H9 (cell line): ENCODE data around the gene STAB1. TPM values are rescaled to one million over a fixed set of nuclear protein-coding genes. Genes with fewer than 3 reads are reported as not detected.

Source experiments
- DNase-seq: peaks from one replicate; pipeline ENCODE4 v3.0.0-alpha.2; 2017
- H2AFZ ChIP-seq: one replicate; pipeline ENCODE4 v1.6.1; 2013; ENCODE audit warnings: mild to moderate bottlenecking, low read length, control low read depth, moderate library complexity
- H2AK5ac ChIP-seq: 2 replicates; pipeline ENCODE4 v1.6.1; 2013; ENCODE audit warnings: low read length, control low read depth, mixed read lengths; ENCODE audit not compliant: insufficient read length
- H2BK120ac ChIP-seq: one replicate; pipeline ENCODE4 v1.6.1; 2013; ENCODE audit warnings: low read depth, mild to moderate bottlenecking, low read length, control low read depth, inconsistent platforms; ENCODE audit not compliant: poor library complexity, severe bottlenecking
- H2BK12ac ChIP-seq: 2 replicates; pipeline ENCODE4 v1.6.1; 2013; ENCODE audit warnings: low read length, control low read depth, mixed read lengths, low read depth; ENCODE audit not compliant: insufficient read length
- H2BK15ac ChIP-seq: 2 replicates; pipeline ENCODE4 v1.6.1; 2013; ENCODE audit warnings: low read depth, low read length, control low read depth
- H2BK20ac ChIP-seq: one replicate; pipeline ENCODE4 v1.6.1; 2013; ENCODE audit warnings: low read depth, mild to moderate bottlenecking, low read length, control low read depth, inconsistent platforms; ENCODE audit not compliant: poor library complexity, severe bottlenecking
- H2BK5ac ChIP-seq: 2 replicates; pipeline ENCODE4 v1.6.1; 2013; ENCODE audit warnings: low read length, control low read depth, mixed read lengths; ENCODE audit not compliant: insufficient read length
- H3K14ac ChIP-seq: 2 replicates; pipeline ENCODE4 v1.6.1; 2013; ENCODE audit warnings: low read length, control low read depth; ENCODE audit not compliant: insufficient read depth
- H3K18ac ChIP-seq: 2 replicates; pipeline ENCODE4 v1.6.1; 2013; ENCODE audit warnings: low read depth, mild to moderate bottlenecking, mixed read lengths, low read length, control low read depth; ENCODE audit not compliant: insufficient read length
- H3K23ac ChIP-seq: 2 replicates; pipeline ENCODE4 v1.6.1; 2013; ENCODE audit warnings: low read length, control low read depth, mixed read lengths, low read depth; ENCODE audit not compliant: insufficient read length
- H3K23me2 ChIP-seq: 2 replicates; pipeline ENCODE4 v1.6.1; 2013; ENCODE audit warnings: low read depth, mild to moderate bottlenecking, mixed read lengths, low read length, control low read depth; ENCODE audit not compliant: insufficient read length, poor library complexity, severe bottlenecking
- H3K27ac ChIP-seq: 2 replicates; pipeline ENCODE4 v1.5.1; 2013; ENCODE audit warnings: low read length, control low read depth, mixed read lengths, low read depth; ENCODE audit not compliant: insufficient read length
- H3K27me3 ChIP-seq: 2 replicates; pipeline ENCODE4 v1.6.1; 2013; ENCODE audit warnings: low read length, control low read depth, inconsistent platforms; ENCODE audit not compliant: insufficient read depth
- H3K4ac ChIP-seq: 2 replicates; pipeline ENCODE4 v1.6.1; 2013; ENCODE audit warnings: low read depth, mild to moderate bottlenecking, control low read depth, inconsistent platforms, low read length, moderate library complexity
- H3K4me1 ChIP-seq: 2 replicates; pipeline ENCODE4 v1.6.1; 2013; ENCODE audit warnings: low read length, control low read depth, inconsistent platforms; ENCODE audit not compliant: insufficient read depth
- H3K4me2 ChIP-seq: 2 replicates; pipeline ENCODE4 v1.6.1; 2013; ENCODE audit warnings: low read length, control low read depth, mixed read lengths; ENCODE audit not compliant: insufficient read length, insufficient read depth
- H3K56ac ChIP-seq: 2 replicates; pipeline ENCODE4 v1.6.1; 2013; ENCODE audit warnings: low read depth, mild to moderate bottlenecking, mixed read lengths, low read length, control low read depth; ENCODE audit not compliant: insufficient read length
- H3K79me1 ChIP-seq: 2 replicates; pipeline ENCODE4 v1.6.1; 2013; ENCODE audit warnings: low read depth, mild to moderate bottlenecking, moderate library complexity, low read length, control low read depth, inconsistent platforms; ENCODE audit not compliant: insufficient read depth, poor library complexity, severe bottlenecking
- H3K79me2 ChIP-seq: 2 replicates; pipeline ENCODE4 v1.6.1; 2013; ENCODE audit warnings: low read length, control low read depth, inconsistent platforms; ENCODE audit not compliant: insufficient read depth
- H3K9ac ChIP-seq: 2 replicates; pipeline ENCODE4 v1.6.1; 2013; ENCODE audit warnings: low read length, control low read depth, mixed read lengths; ENCODE audit not compliant: insufficient read length; ENCODE audit errors: extremely low read depth
- H3K9me3 ChIP-seq: one replicate; pipeline ENCODE4 v1.6.1; 2013; ENCODE audit warnings: low read depth, low read length, inconsistent platforms; ENCODE audit not compliant: control insufficient read depth
- H3T11ph ChIP-seq: one replicate; pipeline ENCODE4 v1.6.1; 2013; ENCODE audit warnings: mild to moderate bottlenecking, low read length, control low read depth, inconsistent platforms
- H4K20me1 ChIP-seq: one replicate; pipeline ENCODE4 v1.6.1; 2013; ENCODE audit not compliant: control insufficient read depth, insufficient read length, insufficient read depth
- H4K5ac ChIP-seq: 2 replicates; pipeline ENCODE4 v1.6.1; 2013; ENCODE audit warnings: low read depth, mild to moderate bottlenecking, mixed read lengths, low read length, control low read depth; ENCODE audit not compliant: insufficient read length
- H4K8ac ChIP-seq: replicated peaks from 2 replicates; pipeline ENCODE4 v1.6.1; 2013; ENCODE audit warnings: low read length, control low read depth, mixed read lengths, low read depth; ENCODE audit not compliant: insufficient read length
- H4K91ac ChIP-seq: 2 replicates; pipeline ENCODE4 v1.6.1; 2013; ENCODE audit warnings: low read depth, mild to moderate bottlenecking, moderate library complexity, mixed read lengths, low read length, control low read depth; ENCODE audit not compliant: insufficient read length
- H3K27ac Mint-ChIP-seq, 3 experiments: 2 replicates in 2 of 3; 3 replicates in 1 of 3; pipeline ENCODE4 v1.8.0; 2020 to 2021; ENCODE audit warnings: mixed read lengths in 3 of 3, mild to moderate bottlenecking in 1 of 3, moderate library complexity in 1 of 3
- H3K27me3 Mint-ChIP-seq: 2 replicates; pipeline ENCODE4 v1.8.0; 2021; ENCODE audit warnings: low read depth, mild to moderate bottlenecking, moderate library complexity, mixed read lengths
- H3K36me3 Mint-ChIP-seq, 3 experiments: 2 replicates in 2 of 3; 3 replicates in 1 of 3; pipeline ENCODE4 v1.8.0; 2020 to 2021; ENCODE audit warnings: low read depth in 3 of 3, mixed read lengths in 3 of 3; ENCODE audit not compliant: insufficient read depth in 1 of 3
- H3K4me1 Mint-ChIP-seq, 2 experiments: 2 replicates each; pipeline ENCODE4 v1.8.0; 2020; ENCODE audit warnings: mixed read lengths in 2 of 2
- H3K4me3 Mint-ChIP-seq, 2 experiments: 2 replicates in 1 of 2; 3 replicates in 1 of 2; pipeline ENCODE4 v1.8.0; 2020 to 2021; ENCODE audit warnings: mild to moderate bottlenecking in 2 of 2, mixed read lengths in 2 of 2, moderate library complexity in 1 of 2
- H3K9me3 Mint-ChIP-seq, 2 experiments: 2 replicates in 1 of 2; 3 replicates in 1 of 2; pipeline ENCODE4 v1.8.0; 2020; ENCODE audit warnings: mild to moderate bottlenecking in 2 of 2, mixed read lengths in 2 of 2, moderate library complexity in 1 of 2
- WGBS: extraction: QIAGEN DNeasy Blood & Tissue Kit; methylation state at CpG from one replicate; pipeline ENCODE4 v1.1.7; 2013; ENCODE audit warnings: missing lambda C conversion rate, low lambda C conversion rate, mixed read lengths; ENCODE audit not compliant: insufficient read length; ENCODE audit errors: extremely low coverage; 5-methylcytosine and 5-hydroxymethylcytosine counted together
- total RNA-seq: library from RNA; stranded (reverse); gene quantifications from 2 replicates; pipeline ENCODE4 v1.2.1, GENCODE V29; 2021
- TF ChIP-seq, protein P1 (sequence below): fragments of 200-600 bp; sonication (generic); conservative IDR thresholded peaks from 3 replicates; pipeline ENCODE4 v1.8.0; 2021; ENCODE audit warnings: antibody characterized with exemption, mild to moderate bottlenecking

Gene STAB1
- total RNA-seq, 1 experiment from 2014 or later: 1.5 TPM

DNA sequence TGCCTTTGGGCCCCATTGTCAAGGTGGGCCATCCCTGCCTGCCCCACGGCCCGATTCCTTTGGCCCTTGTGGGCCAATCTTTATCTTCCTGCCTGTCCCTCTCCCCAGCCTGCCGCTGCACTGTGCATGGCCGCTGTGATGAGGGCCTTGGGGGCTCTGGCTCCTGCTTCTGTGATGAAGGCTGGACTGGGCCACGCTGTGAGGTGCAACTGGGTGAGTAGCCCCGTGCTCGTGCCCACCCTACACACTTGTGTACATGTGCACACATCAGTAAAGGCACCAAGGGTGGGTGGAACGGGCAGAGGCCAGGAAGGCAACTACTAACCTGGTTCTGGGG, 26.3 kb downstream of the STAB1 start:
- Histone ChIP-seq H3K4me2 (no peak overlapping the region), H4K91ac (no peak overlapping the region), H2AFZ (no peak overlapping the region), H4K5ac (no peak overlapping the region), H3T11ph (no peak overlapping the region), H4K8ac (no peak overlapping the region), H3K79me2 (no peaks in the 10 kb centered on the region), H3K9me3 (no peaks in the 10 kb centered on the region), H2BK12ac (no peak overlapping the region), H3K27me3 (no peaks in the 10 kb centered on the region), H2AK5ac (no peak overlapping the region), H4K20me1 (peaks cover 3% of the 10 kb centered on the region), H3K14ac (no peak overlapping the region), H2BK5ac (no peak overlapping the region), H3K4ac (no peak overlapping the region), H3K56ac (no peak overlapping the region), H2BK120ac (no peak overlapping the region), H2BK20ac (no peak overlapping the region), H3K4me1 (no peaks in the 10 kb centered on the region), H3K27ac (no peak overlapping the region), H2BK15ac (no peak overlapping the region), H3K79me1 (no peaks in the 10 kb centered on the region), H3K23ac (no peak overlapping the region), H3K18ac (no peak overlapping the region), H3K23me2 (no peaks in the 10 kb centered on the region), H3K9ac (no peak overlapping the region)
- Mint-ChIP-seq H3K27ac (no peak overlapping the region), H3K4me3 (no peak overlapping the region), H3K27me3 (peaks cover 2% of the 10 kb centered on the region), H3K36me3 (peaks cover 12 to 31% (median 26%) of the 10 kb centered on the region in 3 experiments; a peak in 6 of 7 replicates), H3K4me1 (peaks cover 6 to 7% of the 10 kb centered on the region in 2 experiments; a peak in 3 of 4 replicates), H3K9me3 (no peaks in the 10 kb centered on the region)
- no peak for DNase-seq
- TF ChIP-seq, protein P1, sequence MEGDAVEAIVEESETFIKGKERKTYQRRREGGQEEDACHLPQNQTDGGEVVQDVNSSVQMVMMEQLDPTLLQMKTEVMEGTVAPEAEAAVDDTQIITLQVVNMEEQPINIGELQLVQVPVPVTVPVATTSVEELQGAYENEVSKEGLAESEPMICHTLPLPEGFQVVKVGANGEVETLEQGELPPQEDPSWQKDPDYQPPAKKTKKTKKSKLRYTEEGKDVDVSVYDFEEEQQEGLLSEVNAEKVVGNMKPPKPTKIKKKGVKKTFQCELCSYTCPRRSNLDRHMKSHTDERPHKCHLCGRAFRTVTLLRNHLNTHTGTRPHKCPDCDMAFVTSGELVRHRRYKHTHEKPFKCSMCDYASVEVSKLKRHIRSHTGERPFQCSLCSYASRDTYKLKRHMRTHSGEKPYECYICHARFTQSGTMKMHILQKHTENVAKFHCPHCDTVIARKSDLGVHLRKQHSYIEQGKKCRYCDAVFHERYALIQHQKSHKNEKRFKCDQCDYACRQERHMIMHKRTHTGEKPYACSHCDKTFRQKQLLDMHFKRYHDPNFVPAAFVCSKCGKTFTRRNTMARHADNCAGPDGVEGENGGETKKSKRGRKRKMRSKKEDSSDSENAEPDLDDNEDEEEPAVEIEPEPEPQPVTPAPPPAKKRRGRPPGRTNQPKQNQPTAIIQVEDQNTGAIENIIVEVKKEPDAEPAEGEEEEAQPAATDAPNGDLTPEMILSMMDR: no peak
- WGBS: no CpG with 5 or more reads among the region's 8 CpGs
